Sigmoid colon (tissue), 4 donors: ENCODE results near the gene TPMT.

ENCODE experiments used
- POLR2A ChIP-seq, 2 donors: fragments of 450-650 bp; IDR thresholded peaks; one replicate each; pipeline ENCODE4 v1.6.1; 2016; ENCODE audit warnings: antibody characterized with exemption in 2 of 2, mild to moderate bottlenecking in 2 of 2, moderate library complexity in 2 of 2
- POLR2AphosphoS5 ChIP-seq, 4 donors: sonication (generic); formaldehyde crosslinking; IDR thresholded peaks; one replicate each; pipeline ENCODE4 v1.6.1; 2017; ENCODE audit warnings: antibody characterized with exemption in 4 of 4

- TF ChIP-seq POLR2AphosphoS5 (IDR thresholded peaks at IDR 0.05) (no peak), POLR2A (IDR thresholded peaks at IDR 0.05) (no peak)
Observed at GRCh38 chr6:18119236-18119635, 35.6 kb downstream of the TPMT start.
